SU-DHL-6 (cell line): ENCODE results near the gene GIMAP8.
"Not testable (repeated sequence)": the region's sequence is repeated elsewhere in the genome, so short reads cannot be mapped to it uniquely, and the experiment has no call there.

ENCODE experiments used
- H2AFZ ChIP-seq: fragments of 200-600 bp; sonication (generic); 2 replicates; pipeline ENCODE4 v1.6.1; 2014; ENCODE audit warnings: low read depth, mild to moderate bottlenecking, moderate library complexity, mixed read lengths, antibody characterized with exemption, low read length; ENCODE audit not compliant: severe bottlenecking
- H3F3A ChIP-seq: fragments of 200-600 bp; shearing (Covaris generic); 2 replicates; pipeline ENCODE4 v1.6.0; 2016; ENCODE audit warnings: antibody characterized with exemption, mild to moderate bottlenecking; ENCODE audit not compliant: insufficient read depth
- H3K27ac ChIP-seq: fragments of 200-600 bp; sonication (generic); 2 replicates; pipeline ENCODE4 v1.5.1; 2016; ENCODE audit warnings: low read depth, mild to moderate bottlenecking, low read length, moderate library complexity, mixed read lengths
- H3K27me3 ChIP-seq: fragments of 200-600 bp; sonication (generic), shearing (Covaris generic); 2 replicates; pipeline ENCODE4 v1.6.0; 2014; ENCODE audit warnings: mild to moderate bottlenecking, low read length
- H3K36me3 ChIP-seq: fragments of 200-600 bp; sonication (generic); 2 replicates; pipeline ENCODE4 v1.6.1; 2014; ENCODE audit warnings: mild to moderate bottlenecking, low read length, mixed read lengths
- H3K4me2 ChIP-seq: fragments of 300-600, 200-600 bp; shearing (Covaris generic), sonication (generic); 2 replicates; pipeline ENCODE4 v1.6.0; 2014; ENCODE audit warnings: low read length, low read depth, mild to moderate bottlenecking; ENCODE audit not compliant: poor library complexity, severe bottlenecking
- H3K4me3 ChIP-seq: fragments of 200-600 bp; sonication (generic); 2 replicates; pipeline ENCODE4 v1.5.1; 2014; ENCODE audit warnings: antibody characterized with exemption, low read length, mild to moderate bottlenecking, mixed read lengths; ENCODE audit not compliant: insufficient read depth, poor library complexity, severe bottlenecking
- H3K79me2 ChIP-seq: fragments of 200-600 bp; sonication (generic); 2 replicates; pipeline ENCODE4 v1.6.1; 2014; ENCODE audit warnings: mild to moderate bottlenecking, low read length, moderate library complexity; ENCODE audit not compliant: insufficient read depth
- H3K9ac ChIP-seq: fragments of 200-600 bp; sonication (generic); 2 replicates; pipeline ENCODE4 v1.7.0; 2014; ENCODE audit warnings: mild to moderate bottlenecking, low read length
- H3K9me2 ChIP-seq: fragments of 200-600 bp; sonication (generic); replicated peaks from 2 replicates; pipeline ENCODE4 v1.6.1; 2014; ENCODE audit warnings: low read length; ENCODE audit not compliant: insufficient read depth
- H3K9me3 ChIP-seq: fragments of 200-600 bp; sonication (generic); 2 replicates; pipeline ENCODE4 v1.6.1; 2014; ENCODE audit warnings: low read length, mixed read lengths; ENCODE audit not compliant: insufficient read depth
- H4K20me1 ChIP-seq: fragments of 200-600 bp; sonication (generic); 2 replicates; pipeline ENCODE4 v1.6.1; 2014; ENCODE audit warnings: low read depth, mild to moderate bottlenecking, antibody characterized with exemption, low read length, moderate library complexity, mixed read lengths
- EZH2phosphoT487 ChIP-seq: fragments of 200-600 bp; sonication (generic), shearing (Covaris generic); conservative IDR thresholded peaks from 2 replicates; pipeline ENCODE4 v1.6.1; 2018; ENCODE audit warnings: mild to moderate bottlenecking, antibody characterized with exemption, low read length, moderate library complexity, mixed read lengths
- TF ChIP-seq, protein P1 (sequence below): fragments of 200-600 bp; sonication (generic); IDR thresholded peaks from one replicate; pipeline ENCODE4 v1.5.1; 2017; ENCODE audit warnings: antibody characterized with exemption, mild to moderate bottlenecking, low read length, moderate library complexity; ENCODE audit not compliant: insufficient read depth, poor library complexity, severe bottlenecking

GIMAP8 gene

DNA sequence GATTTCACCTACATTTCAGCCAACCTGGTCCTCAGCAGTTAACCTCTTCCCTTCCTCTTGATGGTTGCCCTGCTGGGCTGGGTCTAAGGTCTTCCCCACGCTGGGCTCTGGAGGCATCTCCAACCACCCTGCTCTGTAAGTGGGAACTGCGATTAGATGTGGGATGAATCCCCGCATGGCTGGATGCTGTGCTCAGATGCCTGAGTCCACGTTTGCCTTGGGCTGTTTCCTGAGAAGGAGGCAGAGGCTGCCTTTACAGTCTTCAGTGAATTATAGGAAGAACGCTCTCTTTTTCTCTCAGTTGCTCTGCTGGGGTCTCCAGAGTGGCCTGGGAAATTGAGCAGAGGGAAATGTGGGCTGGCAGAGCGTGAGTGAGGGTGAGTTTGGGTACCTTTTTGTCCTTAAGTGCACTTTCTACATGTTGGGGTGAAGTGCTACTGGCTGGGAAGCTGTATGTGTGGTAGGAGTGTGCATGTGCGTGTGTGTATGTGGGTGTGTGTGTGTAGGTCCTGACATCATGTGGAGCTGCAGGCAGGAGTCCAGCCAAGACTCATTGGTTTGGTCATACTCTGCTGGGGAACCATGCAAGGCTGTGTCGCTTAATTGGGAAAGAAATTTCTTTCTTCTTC lies 1.5 kb downstream of the GIMAP8 start:
- H3K9ac ChIP-seq: no peak overlapping the region
- H2AFZ ChIP-seq: no peak overlapping the region
- no peaks in the 10 kb centered on the region for H4K20me1 ChIP-seq
- no peaks in the 10 kb centered on the region for H3K9me2 ChIP-seq
- H3K27me3 ChIP-seq: peaks cover 4% of the 10 kb centered on the region; the same call in 1 of the 2 replicates
- TF ChIP-seq, protein P1, sequence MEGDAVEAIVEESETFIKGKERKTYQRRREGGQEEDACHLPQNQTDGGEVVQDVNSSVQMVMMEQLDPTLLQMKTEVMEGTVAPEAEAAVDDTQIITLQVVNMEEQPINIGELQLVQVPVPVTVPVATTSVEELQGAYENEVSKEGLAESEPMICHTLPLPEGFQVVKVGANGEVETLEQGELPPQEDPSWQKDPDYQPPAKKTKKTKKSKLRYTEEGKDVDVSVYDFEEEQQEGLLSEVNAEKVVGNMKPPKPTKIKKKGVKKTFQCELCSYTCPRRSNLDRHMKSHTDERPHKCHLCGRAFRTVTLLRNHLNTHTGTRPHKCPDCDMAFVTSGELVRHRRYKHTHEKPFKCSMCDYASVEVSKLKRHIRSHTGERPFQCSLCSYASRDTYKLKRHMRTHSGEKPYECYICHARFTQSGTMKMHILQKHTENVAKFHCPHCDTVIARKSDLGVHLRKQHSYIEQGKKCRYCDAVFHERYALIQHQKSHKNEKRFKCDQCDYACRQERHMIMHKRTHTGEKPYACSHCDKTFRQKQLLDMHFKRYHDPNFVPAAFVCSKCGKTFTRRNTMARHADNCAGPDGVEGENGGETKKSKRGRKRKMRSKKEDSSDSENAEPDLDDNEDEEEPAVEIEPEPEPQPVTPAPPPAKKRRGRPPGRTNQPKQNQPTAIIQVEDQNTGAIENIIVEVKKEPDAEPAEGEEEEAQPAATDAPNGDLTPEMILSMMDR: no peak
- no peak for TF ChIP-seq EZH2phosphoT487
- H3K4me2 ChIP-seq: no peak overlapping the region
- H3K9me3 ChIP-seq: no peaks in the 10 kb centered on the region
- no peaks in the 10 kb centered on the region for H3F3A ChIP-seq
- H3K36me3 ChIP-seq: no peaks in the 10 kb centered on the region
- no peak overlapping the region for H3K27ac ChIP-seq
- no peaks in the 10 kb centered on the region for H3K79me2 ChIP-seq
- no peak overlapping the region for H3K4me3 ChIP-seq

DNA sequence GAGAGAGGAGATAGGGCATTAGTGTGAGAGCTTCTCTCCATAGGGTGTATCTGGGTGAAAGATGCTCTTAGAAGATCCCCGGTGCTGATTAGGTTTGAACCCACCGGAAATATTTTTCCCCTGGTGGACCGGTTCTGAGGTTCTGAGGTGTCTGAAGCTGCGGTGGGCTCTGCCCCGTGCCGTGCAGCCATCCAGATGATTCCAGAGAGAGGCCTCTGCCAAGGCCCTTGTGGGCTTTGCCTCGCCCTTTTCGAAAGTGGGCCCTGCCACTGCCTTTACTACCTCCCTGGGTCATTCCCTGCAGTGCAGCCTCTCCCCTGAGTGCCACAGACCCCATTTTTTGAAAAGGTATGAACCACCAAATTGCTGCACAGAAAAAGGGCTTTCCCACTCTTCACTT lies 2.8 kb downstream of the GIMAP8 start:
- no peak overlapping the region for H3K4me2 ChIP-seq
- H3K27me3 ChIP-seq: peaks cover 4% of the 10 kb centered on the region; the same call in 1 of the 2 replicates
- H3K4me3 ChIP-seq: no peak overlapping the region
- no peaks in the 10 kb centered on the region for H3F3A ChIP-seq
- no peak overlapping the region for H3K27ac ChIP-seq
- H4K20me1 ChIP-seq: no peaks in the 10 kb centered on the region
- no peak overlapping the region for H2AFZ ChIP-seq
- no peaks in the 10 kb centered on the region for H3K36me3 ChIP-seq
- TF ChIP-seq, protein P1: no peak
- no peak for TF ChIP-seq EZH2phosphoT487
- no peak overlapping the region for H3K9ac ChIP-seq
- no peaks in the 10 kb centered on the region for H3K9me3 ChIP-seq
- H3K9me2 ChIP-seq: no peaks in the 10 kb centered on the region
- no peaks in the 10 kb centered on the region for H3K79me2 ChIP-seq

DNA sequence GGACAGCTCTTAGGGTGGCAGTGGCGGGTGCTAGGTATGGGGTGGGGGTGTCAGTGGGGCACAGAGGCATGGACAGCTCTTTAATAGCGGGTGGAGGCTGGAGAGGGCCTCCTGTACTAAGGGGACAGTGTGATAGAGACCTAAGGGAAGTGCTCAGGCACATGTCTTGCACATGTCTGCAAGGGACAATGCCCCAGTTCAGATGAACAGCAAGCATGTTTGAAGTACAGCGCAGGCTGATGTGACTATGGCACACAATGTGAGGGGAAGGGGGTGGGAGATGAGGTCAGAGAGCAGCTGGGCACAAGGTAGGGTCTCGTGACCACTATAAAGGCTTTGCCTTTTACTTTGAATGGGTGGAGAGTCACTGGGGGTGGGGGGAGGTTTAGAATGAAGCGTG lies 3.5 kb downstream of the GIMAP8 start:
- no peak overlapping the region for H3K9ac ChIP-seq
- no peaks in the 10 kb centered on the region for H3K36me3 ChIP-seq
- H3K9me3 ChIP-seq: no peaks in the 10 kb centered on the region
- no peaks in the 10 kb centered on the region for H3K9me2 ChIP-seq
- H3K27ac ChIP-seq: no peak overlapping the region
- no peak overlapping the region for H2AFZ ChIP-seq
- H3K4me3 ChIP-seq: no peak overlapping the region
- no peaks in the 10 kb centered on the region for H4K20me1 ChIP-seq
- no peaks in the 10 kb centered on the region for H3F3A ChIP-seq
- no peak for TF ChIP-seq EZH2phosphoT487
- TF ChIP-seq, protein P1: no peak
- no peak overlapping the region for H3K4me2 ChIP-seq
- peaks cover 4% of the 10 kb centered on the region; the same call in 1 of the 2 replicates for H3K27me3 ChIP-seq
- no peaks in the 10 kb centered on the region for H3K79me2 ChIP-seq

DNA sequence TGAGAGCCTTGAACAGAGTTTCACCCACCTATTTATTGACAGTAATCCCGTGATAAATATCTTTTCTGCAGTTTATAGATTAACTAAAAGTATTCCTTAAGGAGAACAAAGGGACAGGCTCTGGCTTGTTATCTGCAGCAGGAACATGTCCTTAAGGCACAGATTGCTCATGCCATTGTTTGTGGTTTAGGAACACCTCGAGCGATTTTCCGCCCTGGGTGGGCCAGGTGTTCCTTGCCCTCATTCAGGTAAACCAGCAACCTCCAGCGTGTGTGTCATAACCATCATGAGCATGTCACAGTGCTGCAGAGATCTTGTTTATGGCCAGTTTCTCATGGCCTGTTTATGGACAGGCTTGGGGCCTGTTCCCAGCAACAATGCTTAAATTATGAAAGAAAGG lies 6.6 kb downstream of the GIMAP8 start:
- H3K9ac ChIP-seq, H3F3A ChIP-seq, H3K9me2 ChIP-seq, H4K20me1 ChIP-seq, H3K4me2 ChIP-seq, H3K79me2 ChIP-seq, H3K9me3 ChIP-seq, H3K36me3 ChIP-seq, H2AFZ ChIP-seq, H3K27ac ChIP-seq, H3K4me3 ChIP-seq, H3K27me3 ChIP-seq: not testable (repeated sequence)
